ENCODE measurements around the gene FBLN7. TPM values are rescaled to one million over a fixed set of nuclear protein-coding genes. Genes with fewer than 3 reads are reported as not detected.

Gene FBLN7
- total and polyA plus RNA-seq, 2 experiments from 2014 or later: 0.16 TPM; not detected in 1

DNA sequence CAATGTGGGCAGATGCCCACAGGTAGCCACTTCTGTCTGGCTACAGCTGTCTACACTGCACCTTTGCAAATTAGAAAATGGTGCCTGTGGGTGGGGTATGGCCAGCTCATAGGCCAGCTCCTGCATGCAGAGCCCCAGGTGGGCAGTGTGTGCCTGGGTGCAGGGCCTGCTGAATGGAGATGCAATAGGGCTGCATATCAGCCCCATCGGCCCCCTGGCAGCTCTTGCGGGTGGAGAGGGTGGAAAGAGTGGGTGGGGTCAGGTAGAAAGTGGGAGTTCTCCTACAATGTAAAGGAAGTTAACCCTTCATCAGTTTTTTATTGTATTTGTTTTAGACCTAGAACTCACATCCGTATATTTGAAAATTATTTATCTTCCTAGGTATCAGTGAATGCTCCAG lies 37.1 kb downstream of the FBLN7 start (continued):
- TF ChIP-seq STAT1 (IDR thresholded peaks at IDR 0.05; ENCODE audit: unreplicated experiment): no peak
- TF ChIP-seq ZNF114 (CRISPR knock-in tag; IDR thresholded peaks at IDR 0.05): no peak
- TF ChIP-seq CREB1 (CRISPR knock-in tag; IDR thresholded peaks at IDR 0.05; ENCODE audit: low read depth): no peak
- no peak for TF ChIP-seq ZNF331 (CRISPR knock-in tag; IDR thresholded peaks at IDR 0.05; ENCODE audit: low read depth)
- TF ChIP-seq, protein P1, sequence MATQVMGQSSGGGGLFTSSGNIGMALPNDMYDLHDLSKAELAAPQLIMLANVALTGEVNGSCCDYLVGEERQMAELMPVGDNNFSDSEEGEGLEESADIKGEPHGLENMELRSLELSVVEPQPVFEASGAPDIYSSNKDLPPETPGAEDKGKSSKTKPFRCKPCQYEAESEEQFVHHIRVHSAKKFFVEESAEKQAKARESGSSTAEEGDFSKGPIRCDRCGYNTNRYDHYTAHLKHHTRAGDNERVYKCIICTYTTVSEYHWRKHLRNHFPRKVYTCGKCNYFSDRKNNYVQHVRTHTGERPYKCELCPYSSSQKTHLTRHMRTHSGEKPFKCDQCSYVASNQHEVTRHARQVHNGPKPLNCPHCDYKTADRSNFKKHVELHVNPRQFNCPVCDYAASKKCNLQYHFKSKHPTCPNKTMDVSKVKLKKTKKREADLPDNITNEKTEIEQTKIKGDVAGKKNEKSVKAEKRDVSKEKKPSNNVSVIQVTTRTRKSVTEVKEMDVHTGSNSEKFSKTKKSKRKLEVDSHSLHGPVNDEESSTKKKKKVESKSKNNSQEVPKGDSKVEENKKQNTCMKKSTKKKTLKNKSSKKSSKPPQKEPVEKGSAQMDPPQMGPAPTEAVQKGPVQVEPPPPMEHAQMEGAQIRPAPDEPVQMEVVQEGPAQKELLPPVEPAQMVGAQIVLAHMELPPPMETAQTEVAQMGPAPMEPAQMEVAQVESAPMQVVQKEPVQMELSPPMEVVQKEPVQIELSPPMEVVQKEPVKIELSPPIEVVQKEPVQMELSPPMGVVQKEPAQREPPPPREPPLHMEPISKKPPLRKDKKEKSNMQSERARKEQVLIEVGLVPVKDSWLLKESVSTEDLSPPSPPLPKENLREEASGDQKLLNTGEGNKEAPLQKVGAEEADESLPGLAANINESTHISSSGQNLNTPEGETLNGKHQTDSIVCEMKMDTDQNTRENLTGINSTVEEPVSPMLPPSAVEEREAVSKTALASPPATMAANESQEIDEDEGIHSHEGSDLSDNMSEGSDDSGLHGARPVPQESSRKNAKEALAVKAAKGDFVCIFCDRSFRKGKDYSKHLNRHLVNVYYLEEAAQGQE (IDR thresholded peaks at IDR 0.05; ENCODE audit: unreplicated experiment): no peak
- TF ChIP-seq, protein P2, sequence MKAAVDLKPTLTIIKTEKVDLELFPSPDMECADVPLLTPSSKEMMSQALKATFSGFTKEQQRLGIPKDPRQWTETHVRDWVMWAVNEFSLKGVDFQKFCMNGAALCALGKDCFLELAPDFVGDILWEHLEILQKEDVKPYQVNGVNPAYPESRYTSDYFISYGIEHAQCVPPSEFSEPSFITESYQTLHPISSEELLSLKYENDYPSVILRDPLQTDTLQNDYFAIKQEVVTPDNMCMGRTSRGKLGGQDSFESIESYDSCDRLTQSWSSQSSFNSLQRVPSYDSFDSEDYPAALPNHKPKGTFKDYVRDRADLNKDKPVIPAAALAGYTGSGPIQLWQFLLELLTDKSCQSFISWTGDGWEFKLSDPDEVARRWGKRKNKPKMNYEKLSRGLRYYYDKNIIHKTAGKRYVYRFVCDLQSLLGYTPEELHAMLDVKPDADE (IDR thresholded peaks at IDR 0.05): no peak
- TF ChIP-seq NANOG (IDR thresholded peaks at IDR 0.05; ENCODE audit: borderline replicate concordance): no peak
- TF ChIP-seq JUNB (IDR thresholded peaks at IDR 0.05; ENCODE audit: unreplicated experiment): no peak
- no peak for TF ChIP-seq EZH2 (IDR thresholded peaks at IDR 0.05; ENCODE audit: low read depth, unreplicated experiment)
- TF ChIP-seq, protein P3, sequence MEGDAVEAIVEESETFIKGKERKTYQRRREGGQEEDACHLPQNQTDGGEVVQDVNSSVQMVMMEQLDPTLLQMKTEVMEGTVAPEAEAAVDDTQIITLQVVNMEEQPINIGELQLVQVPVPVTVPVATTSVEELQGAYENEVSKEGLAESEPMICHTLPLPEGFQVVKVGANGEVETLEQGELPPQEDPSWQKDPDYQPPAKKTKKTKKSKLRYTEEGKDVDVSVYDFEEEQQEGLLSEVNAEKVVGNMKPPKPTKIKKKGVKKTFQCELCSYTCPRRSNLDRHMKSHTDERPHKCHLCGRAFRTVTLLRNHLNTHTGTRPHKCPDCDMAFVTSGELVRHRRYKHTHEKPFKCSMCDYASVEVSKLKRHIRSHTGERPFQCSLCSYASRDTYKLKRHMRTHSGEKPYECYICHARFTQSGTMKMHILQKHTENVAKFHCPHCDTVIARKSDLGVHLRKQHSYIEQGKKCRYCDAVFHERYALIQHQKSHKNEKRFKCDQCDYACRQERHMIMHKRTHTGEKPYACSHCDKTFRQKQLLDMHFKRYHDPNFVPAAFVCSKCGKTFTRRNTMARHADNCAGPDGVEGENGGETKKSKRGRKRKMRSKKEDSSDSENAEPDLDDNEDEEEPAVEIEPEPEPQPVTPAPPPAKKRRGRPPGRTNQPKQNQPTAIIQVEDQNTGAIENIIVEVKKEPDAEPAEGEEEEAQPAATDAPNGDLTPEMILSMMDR (conservative IDR thresholded peaks at IDR 0.05; ENCODE audit: low read depth in 2 of 2): no peak

DNA sequence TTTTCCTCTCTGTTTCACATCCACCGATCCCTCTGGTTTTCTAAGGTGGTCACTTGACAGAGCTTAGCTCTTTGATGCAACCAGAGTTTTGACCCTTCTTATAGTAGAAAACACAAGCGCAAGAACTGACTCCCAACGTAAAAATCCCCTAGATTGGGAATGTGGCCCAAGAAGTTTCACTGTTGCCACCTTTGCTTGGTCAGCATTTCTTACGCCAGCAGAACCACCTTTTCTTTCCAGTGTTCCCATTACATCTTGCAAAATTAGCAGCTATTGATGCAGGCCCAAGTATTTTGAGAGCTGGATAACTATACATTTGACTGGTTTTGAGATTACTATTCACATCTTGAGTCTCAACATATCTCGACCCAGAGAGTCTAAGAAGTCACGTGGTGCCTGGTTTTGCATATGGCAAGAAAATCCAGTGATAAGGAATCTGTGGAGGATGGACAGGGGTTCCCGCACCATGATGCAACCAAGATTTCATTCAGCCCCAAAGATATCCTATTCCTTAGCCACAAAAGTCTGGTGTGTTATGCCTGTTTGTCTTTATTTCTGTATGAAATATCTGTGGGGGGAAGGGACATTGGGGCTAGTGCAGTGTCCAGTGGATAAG lies 37.9 kb downstream of the FBLN7 start:
- Histone ChIP-seq H3K27me3 (ENCODE audit: insufficient read depth) (peaks cover 19% of the 10 kb centered on the region), H3K4me3 (no peak overlapping the region), H3K27ac (ENCODE audit: low read depth) (no peak overlapping the region), H3K36me3 (ENCODE audit: insufficient read depth) (no peaks in the 10 kb centered on the region), H3K4me2 (no peak overlapping the region), H3K79me2 (replicated peaks; ENCODE audit: insufficient read depth) (no peaks in the 10 kb centered on the region), H4K20me1 (replicated peaks; ENCODE audit: insufficient read depth) (peaks cover 2% of the 10 kb centered on the region; the same call in 1 of the 2 replicates), H3K4me1 (ENCODE audit: insufficient read depth) (no peaks in the 10 kb centered on the region), H2AFZ (no peak overlapping the region), H3F3A (replicated peaks; ENCODE audit: low read depth) (no peaks in the 10 kb centered on the region), H3K9me2 (ENCODE audit: insufficient read depth) (no peaks in the 10 kb centered on the region)
- DNase-seq (ENCODE audit: low spot score) (no peak), ATAC-seq (no peak)
- peaks cover 5% of the 10 kb centered on the region; the same call in 2 of the 3 replicates for H3K9me3 Mint-ChIP-seq
- H3K4me1 Mint-ChIP-seq: no peaks in the 10 kb centered on the region
- peaks cover 6% of the 10 kb centered on the region for H3K27me3 Mint-ChIP-seq (ENCODE audit: insufficient read depth, low read depth, poor library complexity)
- H3K27ac Mint-ChIP-seq: no peak overlapping the region
- TF ChIP-seq EZH2 (IDR thresholded peaks at IDR 0.05; ENCODE audit: low read depth, unreplicated experiment) (no peak), NANOG (IDR thresholded peaks at IDR 0.05; ENCODE audit: borderline replicate concordance) (no peak), JUNB (IDR thresholded peaks at IDR 0.05; ENCODE audit: unreplicated experiment) (no peak), ZNF331 (CRISPR knock-in tag; IDR thresholded peaks at IDR 0.05; ENCODE audit: low read depth) (no peak), CREB1 (CRISPR knock-in tag; IDR thresholded peaks at IDR 0.05; ENCODE audit: low read depth) (no peak), POLR2AphosphoS5 (IDR thresholded peaks at IDR 0.05; ENCODE audit: low read depth) (no peak), STAT1 (IDR thresholded peaks at IDR 0.05; ENCODE audit: unreplicated experiment) (no peak)
- TF ChIP-seq, protein P3 (conservative IDR thresholded peaks at IDR 0.05; ENCODE audit: low read depth in 2 of 2): no peak
- TF ChIP-seq, protein P1 (IDR thresholded peaks at IDR 0.05; ENCODE audit: unreplicated experiment): no peak
- TF ChIP-seq, protein P2 (IDR thresholded peaks at IDR 0.05): no peak
- H3K36me3 Mint-ChIP-seq (ENCODE audit: low read depth): no peaks in the 10 kb centered on the region
- H3K4me3 Mint-ChIP-seq: no peak overlapping the region

Data from GM23338 (cell line).